Cardiac muscle cell (in vitro differentiated cells and primary cell): ENCODE measurements around the gene ERC1. TPM values are rescaled to one million over a fixed set of nuclear protein-coding genes. Genes with fewer than 3 reads are reported as not detected.
"Not testable (repeated sequence)": the region's sequence is repeated elsewhere in the genome, so short reads cannot be mapped to it uniquely, and the experiment has no call there.

Source experiments
- DNase-seq, 2 donors: peaks; one replicate each; pipeline versions ENCODE4 v3.0.0 to v3.0.0-alpha.2; 2010 to 2017; ENCODE audit warnings: low read depth in 1 of 2, low spot score in 1 of 2
- H3K27ac ChIP-seq: fragments of 200-600 bp; sonication (generic); 2 replicates; pipeline ENCODE4 v1.5.1; 2016
- H3K27me3 ChIP-seq: fragments of 200-600 bp; sonication (generic); 2 replicates; pipeline ENCODE4 v1.6.0; 2016; ENCODE audit warnings: control low read depth
- H3K36me3 ChIP-seq: fragments of 200-600 bp; sonication (generic); 2 replicates; pipeline ENCODE4 v1.5.1; 2016; ENCODE audit warnings: control low read depth
- H3K4me1 ChIP-seq: fragments of 200-600 bp; sonication (generic); 2 replicates; pipeline ENCODE4 v1.8.1; 2017; ENCODE audit warnings: low read depth, mild to moderate bottlenecking, mixed run types
- H3K4me3 ChIP-seq: fragments of 200-600 bp; sonication (generic); 2 replicates; pipeline ENCODE4 v1.5.1; 2016; ENCODE audit warnings: mild to moderate bottlenecking
- H3K9me3 ChIP-seq: fragments of 200-600 bp; sonication (generic); 2 replicates; pipeline ENCODE4 v1.5.1; 2017; ENCODE audit warnings: low read depth, mild to moderate bottlenecking, control low read depth
- polyA plus RNA-seq: library from polyadenylated mRNA; unstranded; fragments of >200 nt; fragmentation: Nextera tagmentation; extraction: Ambion mirVana; gene quantifications from 2 replicates; pipeline ENCODE4 v1.2.1, GENCODE V29; 2016
- total RNA-seq: library from RNA; depleted of rRNA; stranded (reverse); fragments of >200 nt; gene quantifications from 2 replicates; pipeline ENCODE4 v1.2.3, GENCODE V29; 2016
- TF ChIP-seq, protein P1 (sequence below): IDR thresholded peaks from 2 replicates; pipeline ENCODE4 v1.5.1; 2012; ENCODE audit warnings: low read depth, mild to moderate bottlenecking, low read length

The ERC1 gene
- total and polyA plus RNA-seq, 2 experiments from 2014 or later: 34.1 to 46.3 TPM

DNA sequence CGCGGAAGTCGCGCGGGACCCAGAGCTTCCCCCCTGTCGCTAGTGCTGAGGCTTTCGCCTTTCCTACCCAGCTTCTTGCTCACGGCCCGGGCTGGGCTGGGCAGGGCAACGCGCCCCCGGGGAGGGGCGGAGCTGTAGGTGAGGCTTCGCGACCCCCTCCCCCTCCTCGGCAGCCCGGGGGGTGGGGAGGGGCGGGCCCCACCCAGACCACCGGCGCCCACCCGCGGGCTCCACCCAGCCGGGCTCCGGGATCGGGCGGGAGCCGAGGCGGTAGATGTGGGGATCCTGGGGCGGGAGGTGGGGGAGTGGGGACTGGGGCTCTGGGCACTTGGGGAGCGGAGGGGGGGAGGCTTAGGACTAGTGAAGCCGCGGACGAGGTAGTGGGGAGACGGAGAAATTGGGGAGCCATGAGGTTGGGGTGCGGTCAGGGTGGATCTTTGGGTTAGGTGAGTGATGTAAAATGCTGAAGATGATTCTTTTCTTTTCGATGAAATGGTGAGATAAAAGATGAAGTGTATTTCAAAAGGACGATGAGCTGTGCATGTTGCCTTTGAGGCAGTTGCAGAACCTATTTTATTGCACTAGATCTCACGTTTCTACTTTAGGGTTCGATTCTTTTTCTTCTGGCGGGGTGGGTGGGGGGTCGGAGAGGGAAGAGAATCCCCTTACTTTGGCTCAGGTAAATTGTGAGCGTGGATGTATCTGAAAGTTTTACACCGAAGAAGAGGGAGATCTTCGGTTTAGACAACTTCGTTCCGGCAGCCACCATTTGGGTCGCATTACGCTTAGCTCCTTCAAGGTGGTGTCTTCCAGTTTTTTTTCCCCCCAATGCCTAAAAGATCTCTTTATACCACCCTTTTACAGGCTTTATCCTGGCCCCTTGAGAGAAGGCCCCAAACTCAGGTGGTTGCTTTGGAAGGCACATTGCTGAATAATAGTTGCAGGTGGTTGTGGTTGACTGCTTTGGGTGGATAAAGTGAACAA lies 619 bp downstream of the ERC1 start:
- no peaks in the 10 kb centered on the region for H3K9me3 ChIP-seq
- peaks cover 28% of the 10 kb centered on the region for H3K4me1 ChIP-seq
- peak overlapping the region; percentile 97 for H3K27ac ChIP-seq
- H3K4me3 ChIP-seq: peak overlapping the region; percentile 99
- TF ChIP-seq, protein P1, sequence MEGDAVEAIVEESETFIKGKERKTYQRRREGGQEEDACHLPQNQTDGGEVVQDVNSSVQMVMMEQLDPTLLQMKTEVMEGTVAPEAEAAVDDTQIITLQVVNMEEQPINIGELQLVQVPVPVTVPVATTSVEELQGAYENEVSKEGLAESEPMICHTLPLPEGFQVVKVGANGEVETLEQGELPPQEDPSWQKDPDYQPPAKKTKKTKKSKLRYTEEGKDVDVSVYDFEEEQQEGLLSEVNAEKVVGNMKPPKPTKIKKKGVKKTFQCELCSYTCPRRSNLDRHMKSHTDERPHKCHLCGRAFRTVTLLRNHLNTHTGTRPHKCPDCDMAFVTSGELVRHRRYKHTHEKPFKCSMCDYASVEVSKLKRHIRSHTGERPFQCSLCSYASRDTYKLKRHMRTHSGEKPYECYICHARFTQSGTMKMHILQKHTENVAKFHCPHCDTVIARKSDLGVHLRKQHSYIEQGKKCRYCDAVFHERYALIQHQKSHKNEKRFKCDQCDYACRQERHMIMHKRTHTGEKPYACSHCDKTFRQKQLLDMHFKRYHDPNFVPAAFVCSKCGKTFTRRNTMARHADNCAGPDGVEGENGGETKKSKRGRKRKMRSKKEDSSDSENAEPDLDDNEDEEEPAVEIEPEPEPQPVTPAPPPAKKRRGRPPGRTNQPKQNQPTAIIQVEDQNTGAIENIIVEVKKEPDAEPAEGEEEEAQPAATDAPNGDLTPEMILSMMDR: no peak
- H3K36me3 ChIP-seq: no peaks in the 10 kb centered on the region
- H3K27me3 ChIP-seq: no peaks in the 10 kb centered on the region
- no peak for DNase-seq

DNA sequence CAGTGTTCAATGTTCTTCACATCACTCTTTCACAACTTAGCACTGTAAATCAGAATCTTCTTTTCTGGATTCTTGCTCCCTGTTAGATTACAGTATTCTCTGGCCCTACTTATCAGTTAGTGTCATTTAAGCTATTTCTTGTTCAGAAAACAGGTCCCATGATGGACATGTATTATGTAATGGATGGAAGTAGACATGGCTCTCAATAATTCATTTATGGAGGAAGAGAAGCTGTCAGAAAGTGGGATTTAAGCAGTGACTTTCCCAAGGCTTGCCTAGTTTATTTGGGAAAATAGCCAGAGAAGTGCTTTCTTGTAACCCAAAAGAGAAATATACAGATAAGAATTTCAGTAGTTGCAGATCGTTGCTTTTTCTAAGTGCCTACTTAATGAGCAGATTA lies 1.6 kb downstream of the ERC1 start:
- Histone ChIP-seq H3K36me3 (no peaks in the 10 kb centered on the region), H3K27me3 (no peaks in the 10 kb centered on the region), H3K27ac (no peak overlapping the region), H3K9me3 (no peaks in the 10 kb centered on the region), H3K4me1 (peaks cover 28% of the 10 kb centered on the region), H3K4me3 (peak overlapping the region; percentile 99)
- no peak for DNase-seq
- TF ChIP-seq, protein P1: no peak

DNA sequence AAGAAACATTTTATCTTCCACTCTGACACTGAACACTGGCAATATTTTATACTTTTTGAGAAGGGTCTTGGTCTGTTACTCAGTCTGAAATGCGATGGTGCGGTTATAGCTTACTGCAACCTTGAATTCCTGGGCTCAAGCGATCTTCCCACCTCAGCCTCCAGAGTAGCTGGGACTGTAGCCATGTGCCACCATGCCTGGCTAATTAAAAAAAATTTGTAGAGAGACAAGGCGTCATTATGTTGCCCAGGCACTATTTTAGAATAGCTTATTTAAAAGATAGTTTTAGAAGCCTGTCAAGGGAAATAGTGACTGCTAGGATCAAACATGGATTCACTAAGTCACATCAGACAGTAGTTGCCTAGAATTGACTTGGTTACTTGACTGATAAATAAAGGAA lies 5.9 kb downstream of the ERC1 start:
- no peak for DNase-seq
- no peak overlapping the region for H3K27ac ChIP-seq
- TF ChIP-seq, protein P1: no peak
- H3K36me3 ChIP-seq: no peaks in the 10 kb centered on the region
- peaks cover 15% of the 10 kb centered on the region for H3K4me1 ChIP-seq
- no peaks in the 10 kb centered on the region for H3K27me3 ChIP-seq
- no peak overlapping the region for H3K4me3 ChIP-seq
- no peaks in the 10 kb centered on the region for H3K9me3 ChIP-seq

DNA sequence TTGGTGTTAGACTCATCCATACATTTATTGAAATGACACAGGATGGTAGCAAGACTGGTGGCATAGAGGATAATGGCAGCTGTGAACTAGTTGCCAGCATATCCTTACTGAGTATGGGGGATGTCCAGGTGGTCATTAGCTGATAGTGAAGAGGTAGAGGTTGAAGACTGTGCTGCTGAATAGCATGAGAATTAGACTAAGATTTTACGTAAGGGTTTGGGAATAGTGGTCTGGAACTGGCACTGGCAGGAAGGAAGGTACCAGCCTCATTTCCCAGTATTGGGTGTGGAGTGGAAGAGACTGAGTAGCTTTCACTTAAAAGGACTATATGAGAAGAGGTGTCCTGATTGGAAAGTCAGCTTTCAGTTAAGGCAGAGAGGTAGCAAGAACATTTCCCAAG lies 6.5 kb downstream of the ERC1 start:
- TF ChIP-seq, protein P1: no peak
- H3K4me1 ChIP-seq: peaks cover 15% of the 10 kb centered on the region
- peak overlapping the region; percentile 72 for H3K27ac ChIP-seq
- no peaks in the 10 kb centered on the region for H3K9me3 ChIP-seq
- no peaks in the 10 kb centered on the region for H3K36me3 ChIP-seq
- no peak overlapping the region for H3K4me3 ChIP-seq
- H3K27me3 ChIP-seq: no peaks in the 10 kb centered on the region
- DNase-seq: no peak

DNA sequence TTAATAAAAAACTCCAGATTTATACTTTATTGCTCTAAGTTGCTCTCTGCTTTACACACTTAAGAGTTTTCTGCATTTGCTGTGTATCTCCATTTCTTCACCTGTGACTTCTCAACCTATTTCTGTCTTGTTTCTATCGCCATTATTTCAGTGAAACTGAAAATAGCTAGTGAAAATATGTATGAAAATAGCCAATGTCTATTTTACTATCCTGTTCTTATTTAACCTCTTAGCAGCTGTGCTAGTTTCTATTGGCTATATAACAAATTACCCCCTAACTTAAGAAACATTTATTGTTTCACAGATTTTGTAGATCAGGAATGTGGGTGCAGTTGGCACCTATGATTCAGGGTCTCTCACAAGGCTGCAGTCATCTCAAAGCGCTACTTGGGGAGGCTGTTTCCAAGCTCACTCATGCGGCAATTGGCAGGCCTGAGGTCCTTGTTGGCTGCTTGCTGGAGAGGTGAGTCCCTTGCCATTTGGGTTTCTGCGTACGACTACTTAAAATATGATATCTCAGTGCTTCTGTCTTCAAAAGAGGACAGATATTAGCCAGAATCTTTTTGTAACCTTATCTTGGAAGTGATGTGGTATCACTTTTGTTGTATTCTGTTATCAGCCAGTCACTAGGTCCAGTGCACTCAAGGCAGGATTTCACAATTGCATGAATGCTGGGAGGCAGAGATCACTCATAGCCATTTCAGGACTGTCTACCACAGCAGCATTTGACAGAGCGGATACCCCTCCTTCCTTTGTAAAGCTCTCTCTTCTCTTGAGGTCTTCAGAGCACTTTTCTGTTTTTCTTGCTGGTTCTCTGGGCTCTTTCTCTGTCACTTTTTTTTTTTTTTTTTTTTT lies 7.2 kb downstream of the ERC1 start:
- peaks cover 12% of the 10 kb centered on the region for H3K4me1 ChIP-seq
- TF ChIP-seq, protein P1: no peak
- H3K36me3 ChIP-seq: no peaks in the 10 kb centered on the region
- peak overlapping the region; percentile 72 for H3K27ac ChIP-seq
- DNase-seq: peak in 1 of 2 donors; percentile 27
- H3K9me3 ChIP-seq: no peaks in the 10 kb centered on the region
- no peaks in the 10 kb centered on the region for H3K27me3 ChIP-seq
- H3K4me3 ChIP-seq: no peak overlapping the region

DNA sequence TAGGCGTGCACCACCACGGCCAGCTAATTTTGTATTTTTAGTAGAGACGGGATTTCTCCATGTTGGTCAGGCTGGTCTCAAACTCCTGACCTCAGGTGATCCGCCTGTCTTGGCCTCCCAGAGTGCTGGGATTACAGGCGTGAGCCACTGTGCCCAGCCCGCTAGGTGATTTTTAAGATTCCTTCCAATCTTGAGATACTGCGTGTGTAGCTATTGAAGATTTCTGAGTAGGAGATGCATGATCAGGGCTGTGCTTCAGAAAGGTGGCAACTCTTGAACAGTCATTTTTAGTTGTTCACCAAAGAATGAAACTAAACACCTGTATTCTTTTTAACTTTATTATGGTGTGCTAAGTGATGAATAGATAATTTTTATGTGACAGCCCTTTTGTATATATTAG lies 8.7 kb downstream of the ERC1 start:
- H3K4me1 ChIP-seq: peaks cover 24% of the 10 kb centered on the region
- not testable (repeated sequence) for H3K27ac ChIP-seq, H3K4me3 ChIP-seq, H3K27me3 ChIP-seq, H3K9me3 ChIP-seq, DNase-seq, H3K36me3 ChIP-seq
